HepG2 (cell line): Measurements from ENCODE around the gene TWIST2. TPM values are rescaled to one million over a fixed set of nuclear protein-coding genes. Genes with fewer than 3 reads are reported as not detected.
A peak's percentile ranks its signal among the peaks of the same experiment; 100 is the strongest.

Source experiments
- ATAC-seq: fragments of 200-7000 bp; cut with Tn5 transposase; 3 replicates; pipeline ENCODE4 v1.9.1; 2020; ENCODE audit warnings: mild to moderate bottlenecking, moderate library complexity
- BruUV-seq: library from RNA; stranded (reverse); fragments of 400-500 nt; replicated peaks from 2 replicates; lab custom pipeline; 2021; lab: Mats Ljungman, UMichigan
- CTCF ChIA-PET: fragments of 300-600 bp; formaldehyde crosslinking; extraction: SDS; loops from one replicate; lab custom pipeline; 2021; ENCODE audit warnings: low total read pairs, inconsistent platforms, low intra/inter-chr PET ratio; lab: Yijun Ruan, JAX
- POLR2A ChIA-PET: fragments of 350-600 bp; sonication (Branson Sonifier 250); formaldehyde crosslinking; loops from one replicate; lab custom pipeline; 2020; ENCODE audit warnings: antibody characterized with exemption, inconsistent platforms; lab: Yijun Ruan, JAX
- DNase-seq: peaks from one replicate; pipeline ENCODE4 v3.0.0-alpha.2; 2015; ENCODE audit warnings: low spot score
- FAIRE-seq: peaks from 3 replicates; lab custom pipeline; 2011; peaks lifted over from hg19 to GRCh38; lab: Jason Lieb, UNC
- H2AFZ ChIP-seq: one replicate; pipeline ENCODE4 v1.6.1; 2011; ENCODE audit warnings: low read length, inconsistent platforms
- H3K27ac ChIP-seq: fragments of 300-600 bp; 3 replicates; pipeline ENCODE4 v1.8.0; 2011; ENCODE audit warnings: mixed run types, mild to moderate bottlenecking, mixed read lengths, low read length, inconsistent platforms; ENCODE audit not compliant: insufficient read depth; ENCODE audit errors: extremely low read length
- H3K27me3 ChIP-seq, 2 experiments: fragments of 200-600 bp in 1 of 2; 2 replicates in 1 of 2; 3 replicates in 1 of 2; pipeline versions ENCODE4 v1.6.0 to v1.8.0; 2011; ENCODE audit warnings: low read length in 2 of 2, mild to moderate bottlenecking in 2 of 2, moderate library complexity in 2 of 2, inconsistent platforms in 1 of 2; ENCODE audit not compliant: insufficient read depth in 2 of 2, control insufficient read depth in 1 of 2
- H3K36me3 ChIP-seq, 2 experiments: fragments of 200-600 bp in 1 of 2; replicated peaks in 1 of 2; 2 replicates in 1 of 2; 3 replicates in 1 of 2; pipeline versions ENCODE4 v1.5.1 to v1.8.0; 2011; ENCODE audit warnings: low read length in 2 of 2, inconsistent platforms in 1 of 2; ENCODE audit not compliant: insufficient read depth in 2 of 2, control insufficient read depth in 1 of 2
- H3K4me1 ChIP-seq: 2 replicates; pipeline ENCODE4 v1.5.1; 2012; ENCODE audit warnings: low read length, inconsistent platforms; ENCODE audit not compliant: insufficient read depth
- H3K4me2 ChIP-seq: 2 replicates; pipeline ENCODE4 v1.6.0; 2011; ENCODE audit warnings: low read depth, low read length, inconsistent platforms
- H3K4me3 ChIP-seq, 3 experiments: fragments of 200-600 bp in 1 of 3; sonication (generic), shearing (Covaris generic) in 1 of 3; replicated peaks in 1 of 3; 2 replicates each; pipeline ENCODE4 v1.5.1; 2011 to 2016; ENCODE audit warnings: low read length in 3 of 3, inconsistent platforms in 2 of 3, low read depth in 2 of 3, mild to moderate bottlenecking in 2 of 3, control low read depth in 1 of 3, mixed read lengths in 1 of 3; ENCODE audit not compliant: insufficient read depth in 1 of 3
- H3K79me2 ChIP-seq: one replicate; pipeline ENCODE4 v1.6.1; 2011; ENCODE audit warnings: low read length, inconsistent platforms; ENCODE audit not compliant: insufficient read depth
- H3K9ac ChIP-seq: 2 replicates; pipeline ENCODE4 v1.6.0; 2011; ENCODE audit warnings: mild to moderate bottlenecking, low read depth, low read length, inconsistent platforms; ENCODE audit not compliant: insufficient read depth
- H3K9me3 ChIP-seq: 2 replicates; pipeline ENCODE4 v1.5.1; 2012; ENCODE audit warnings: mild to moderate bottlenecking, low read length
- H4K20me1 ChIP-seq: 2 replicates; pipeline ENCODE4 v1.6.0; 2011; ENCODE audit warnings: inconsistent platforms, mild to moderate bottlenecking, low read length, moderate library complexity; ENCODE audit not compliant: insufficient read depth
- ATF7-NPFF ChIP-seq: sonication (generic); formaldehyde crosslinking; IDR thresholded peaks from 2 replicates; pipeline ENCODE4 v1.8.1; 2023; ENCODE audit warnings: mild to moderate bottlenecking, low read depth, missing genetic modification reagents, moderate library complexity
- GZF1 ChIP-seq: sonication (generic); formaldehyde crosslinking; IDR thresholded peaks from 2 replicates; pipeline ENCODE4 v1.5.1; 2020; ENCODE audit warnings: mild to moderate bottlenecking, missing genetic modification reagents
- KLF9 ChIP-seq: IDR thresholded peaks from 2 replicates; pipeline ENCODE4 v1.6.1; 2016; ENCODE audit warnings: low read depth
- NCOA1 ChIP-seq: sonication (generic); formaldehyde crosslinking; IDR thresholded peaks from 2 replicates; pipeline ENCODE4 v1.9.0; 2021; ENCODE audit warnings: missing genetic modification reagents
- POLR2AphosphoS2 ChIP-seq: IDR thresholded peaks from 2 replicates; pipeline ENCODE4 v1.6.1; 2011; ENCODE audit warnings: low read depth, low read length, improper control_type of control experiment
- RBM39 ChIP-seq: fragments of 200-400 bp; formaldehyde crosslinking; IDR thresholded peaks from one replicate; pipeline ENCODE4 v1.6.1; 2018; ENCODE audit warnings: antibody characterized with exemption, mild to moderate bottlenecking, low read depth, low read length; ENCODE audit not compliant: poor library complexity, severe bottlenecking
- SOX6 ChIP-seq, 2 experiments: fragments of 450-650 bp in 1 of 2; sonication (generic) in 1 of 2; formaldehyde crosslinking in 1 of 2; IDR thresholded peaks; 2 replicates each; pipeline versions ENCODE4 v1.4.0 to v1.6.1; 2017 to 2020; ENCODE audit warnings: antibody characterized with exemption in 1 of 2, mild to moderate bottlenecking in 1 of 2, missing genetic modification reagents in 1 of 2
- SP4 ChIP-seq: sonication (generic); formaldehyde crosslinking; IDR thresholded peaks from 2 replicates; pipeline ENCODE4 v1.8.1; 2023; ENCODE audit warnings: mild to moderate bottlenecking, missing genetic modification reagents
- SSRP1 ChIP-seq: IDR thresholded peaks from 2 replicates; pipeline ENCODE4 v1.6.1; 2016; ENCODE audit warnings: control low read depth
- XRCC5 ChIP-seq: fragments of 200-400 bp; formaldehyde crosslinking; optimal IDR thresholded peaks from 2 replicates; pipeline ENCODE3; 2017; ENCODE audit warnings: mild to moderate bottlenecking, low read length
- ZFP36L2 ChIP-seq: sonication (generic); formaldehyde crosslinking; IDR thresholded peaks from 2 replicates; pipeline ENCODE4 v1.4.0; 2020; ENCODE audit warnings: missing genetic modification reagents
- ZNF777 ChIP-seq: sonication (generic); formaldehyde crosslinking; IDR thresholded peaks from 2 replicates; pipeline ENCODE4 v1.4.0; 2020; ENCODE audit warnings: missing genetic modification reagents
- whole genome bisulfite sequencing: methylation state at CpG from one replicate; pipeline ENCODE4 v1.1.6; 2017; ENCODE audit warnings: low lambda C conversion rate; 5-methylcytosine and 5-hydroxymethylcytosine counted together
- in situ Hi-C: cut with HindIII; loops from 2 replicates; pipeline ENCODE4 v1.10.0; 2017; ENCODE audit warnings: low pct_unique_long_range_greater_than_20kb; ENCODE audit not compliant: extremely low pct_ligation_motif_present
- intact Hi-C: fragments of 100-400 bp; cut with micrococcal nuclease; formaldehyde crosslinking; loops from one replicate; pipeline ENCODE4 v1.10.0; 2022; ENCODE audit not compliant: unreplicated experiment
- polyA plus RNA-seq, 8 experiments: library from polyadenylated mRNA; depleted of rRNA in 3 of 8; stranded (reverse) in 7 of 8; unstranded in 1 of 8; fragments of >200 nt; fragmentation: Illumina TruSeq in 4 of 8; extraction: Trizol in 4 of 8; gene quantifications; 2 replicates each; pipeline versions ENCODE4 v1.2.1 to v1.2.3, GENCODE V29; 2011 to 2016; ENCODE audit warnings: low read depth in 4 of 8, missing spikeins in 1 of 8, mixed read lengths in 1 of 8; ENCODE audit not compliant: insufficient read depth in 1 of 8
- total RNA-seq, 5 experiments: library from RNA; depleted of rRNA; stranded (reverse); fragments of >200 nt; fragmentation: Illumina TruSeq; extraction: Trizol; gene quantifications; 2 replicates each; pipeline ENCODE4 v1.2.3, GENCODE V29; 2016; ENCODE audit warnings: low read depth in 1 of 5
- TF ChIP-seq, protein P1 (sequence below): sonication (generic); formaldehyde crosslinking; IDR thresholded peaks from 2 replicates; pipeline ENCODE4 v1.5.0; 2020; ENCODE audit warnings: mild to moderate bottlenecking, missing genetic modification reagents, borderline replicate concordance

TWIST2 gene
- total and polyA plus RNA-seq, 2 of the 13 experiments (the other 11 are each of a cell fraction or from before 2014, with no cell fraction given) = 0.08 to 0.11 TPM

DNA sequence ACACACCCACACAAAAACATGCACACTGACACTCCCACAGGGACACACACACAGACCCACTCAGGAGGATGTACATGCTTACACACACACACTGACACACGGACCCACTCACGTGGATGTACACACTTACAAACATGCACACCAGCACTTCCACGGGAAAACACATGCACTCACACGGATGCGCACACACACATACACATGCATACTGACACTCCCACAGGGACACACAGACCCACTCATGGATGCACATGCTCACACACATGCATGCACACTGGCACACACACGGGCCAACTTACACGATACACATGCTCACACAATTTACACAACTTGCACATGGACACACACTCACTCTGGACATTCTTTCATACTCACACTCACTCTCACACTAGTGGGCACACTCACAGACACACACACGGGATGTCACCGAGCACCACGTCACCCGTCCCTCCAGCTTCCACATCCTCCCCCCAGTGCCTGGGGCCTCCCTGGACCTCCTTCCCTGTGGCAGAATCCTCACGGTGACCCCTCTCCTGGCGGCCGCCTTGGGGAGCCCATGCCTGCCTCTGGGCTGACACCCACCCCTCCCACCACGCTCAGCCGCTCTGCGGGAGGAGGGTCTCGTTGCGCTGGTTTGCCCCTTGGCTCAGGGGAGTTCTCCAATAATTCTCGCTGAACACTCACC lies 58.5 kb downstream of the TWIST2 start (continued):
- TF ChIP-seq SOX6 (IDR thresholded peaks at IDR 0.05) = no peak
- TF ChIP-seq SOX6 (CRISPR knock-in tag; IDR thresholded peaks at IDR 0.05) = no peak

DNA sequence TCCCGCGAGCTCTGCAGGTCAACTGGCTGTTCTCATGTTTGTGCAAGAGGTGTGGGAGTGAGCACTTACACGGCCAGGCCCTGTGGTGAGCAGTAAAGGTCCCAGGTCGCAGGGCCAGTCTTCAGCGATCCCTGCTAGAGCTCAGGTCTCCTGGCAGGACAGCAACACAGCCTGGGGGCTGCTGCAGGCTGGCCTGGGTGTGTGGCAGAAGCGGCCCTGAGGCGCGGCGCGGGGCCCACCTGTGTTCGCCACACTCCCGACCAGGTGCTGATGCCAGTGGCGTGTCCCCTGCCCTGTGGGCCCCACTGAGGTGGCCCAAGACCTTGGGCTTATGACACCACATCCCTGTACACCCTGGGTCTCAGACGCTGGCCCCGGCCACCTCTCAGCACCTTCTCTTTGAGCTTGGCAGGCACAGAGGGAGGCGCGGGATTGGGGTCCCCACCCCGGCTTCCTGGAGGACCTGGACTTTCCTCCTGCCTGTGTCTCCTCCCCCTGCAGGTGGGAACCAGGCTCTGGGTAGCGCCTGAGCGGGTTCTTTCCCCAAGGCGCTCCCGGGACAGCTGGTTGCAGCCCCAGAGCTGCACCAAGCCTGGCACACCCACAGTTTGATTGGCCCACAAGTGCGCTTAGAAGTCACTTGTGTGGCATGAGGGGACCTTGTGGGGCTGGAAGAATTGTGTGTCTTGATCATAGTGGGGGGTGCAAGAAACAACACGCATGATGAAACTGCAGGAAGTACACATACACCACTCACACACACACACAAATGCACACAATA lies 59.2 kb downstream of the TWIST2 start:
- DNase-seq (no peak), ATAC-seq (peak; percentile 45), FAIRE-seq (no peak)
- Histone ChIP-seq H3K27ac (no peak overlapping the region), H2AFZ (no peak overlapping the region), H3K79me2 (no peaks in the 10 kb centered on the region), H3K36me3 (no peaks in the 10 kb centered on the region), H3K9me3 (no peaks in the 10 kb centered on the region), H4K20me1 (no peaks in the 10 kb centered on the region; the same call in 1 of the 2 replicates), H3K4me3 (no peak overlapping the region), H3K4me2 (no peak overlapping the region), H3K27me3 (peaks cover 5 to 7% of the 10 kb centered on the region in 2 experiments; a peak in 1 of 5 replicates), H3K4me1 (peaks cover 9% of the 10 kb centered on the region), H3K9ac (no peak overlapping the region)
- ChIA-PET CTCF (no interaction called here), POLR2A (no interaction called here)
- intact Hi-C loops = no loop called here
- no peak for TF ChIP-seq ATF7-NPFF
- TF ChIP-seq SSRP1 = no peak
- TF ChIP-seq ZFP36L2 = no peak
- no peak for TF ChIP-seq KLF9 (CRISPR knock-in tag)
- no peak for TF ChIP-seq GZF1 (CRISPR knock-in tag)
- TF ChIP-seq ZNF777 (CRISPR knock-in tag) = 0 out of 2 replicates have a peak, but pooled peaks have one; percentile 17
- no peak for TF ChIP-seq RBM39
- TF ChIP-seq, protein P1, sequence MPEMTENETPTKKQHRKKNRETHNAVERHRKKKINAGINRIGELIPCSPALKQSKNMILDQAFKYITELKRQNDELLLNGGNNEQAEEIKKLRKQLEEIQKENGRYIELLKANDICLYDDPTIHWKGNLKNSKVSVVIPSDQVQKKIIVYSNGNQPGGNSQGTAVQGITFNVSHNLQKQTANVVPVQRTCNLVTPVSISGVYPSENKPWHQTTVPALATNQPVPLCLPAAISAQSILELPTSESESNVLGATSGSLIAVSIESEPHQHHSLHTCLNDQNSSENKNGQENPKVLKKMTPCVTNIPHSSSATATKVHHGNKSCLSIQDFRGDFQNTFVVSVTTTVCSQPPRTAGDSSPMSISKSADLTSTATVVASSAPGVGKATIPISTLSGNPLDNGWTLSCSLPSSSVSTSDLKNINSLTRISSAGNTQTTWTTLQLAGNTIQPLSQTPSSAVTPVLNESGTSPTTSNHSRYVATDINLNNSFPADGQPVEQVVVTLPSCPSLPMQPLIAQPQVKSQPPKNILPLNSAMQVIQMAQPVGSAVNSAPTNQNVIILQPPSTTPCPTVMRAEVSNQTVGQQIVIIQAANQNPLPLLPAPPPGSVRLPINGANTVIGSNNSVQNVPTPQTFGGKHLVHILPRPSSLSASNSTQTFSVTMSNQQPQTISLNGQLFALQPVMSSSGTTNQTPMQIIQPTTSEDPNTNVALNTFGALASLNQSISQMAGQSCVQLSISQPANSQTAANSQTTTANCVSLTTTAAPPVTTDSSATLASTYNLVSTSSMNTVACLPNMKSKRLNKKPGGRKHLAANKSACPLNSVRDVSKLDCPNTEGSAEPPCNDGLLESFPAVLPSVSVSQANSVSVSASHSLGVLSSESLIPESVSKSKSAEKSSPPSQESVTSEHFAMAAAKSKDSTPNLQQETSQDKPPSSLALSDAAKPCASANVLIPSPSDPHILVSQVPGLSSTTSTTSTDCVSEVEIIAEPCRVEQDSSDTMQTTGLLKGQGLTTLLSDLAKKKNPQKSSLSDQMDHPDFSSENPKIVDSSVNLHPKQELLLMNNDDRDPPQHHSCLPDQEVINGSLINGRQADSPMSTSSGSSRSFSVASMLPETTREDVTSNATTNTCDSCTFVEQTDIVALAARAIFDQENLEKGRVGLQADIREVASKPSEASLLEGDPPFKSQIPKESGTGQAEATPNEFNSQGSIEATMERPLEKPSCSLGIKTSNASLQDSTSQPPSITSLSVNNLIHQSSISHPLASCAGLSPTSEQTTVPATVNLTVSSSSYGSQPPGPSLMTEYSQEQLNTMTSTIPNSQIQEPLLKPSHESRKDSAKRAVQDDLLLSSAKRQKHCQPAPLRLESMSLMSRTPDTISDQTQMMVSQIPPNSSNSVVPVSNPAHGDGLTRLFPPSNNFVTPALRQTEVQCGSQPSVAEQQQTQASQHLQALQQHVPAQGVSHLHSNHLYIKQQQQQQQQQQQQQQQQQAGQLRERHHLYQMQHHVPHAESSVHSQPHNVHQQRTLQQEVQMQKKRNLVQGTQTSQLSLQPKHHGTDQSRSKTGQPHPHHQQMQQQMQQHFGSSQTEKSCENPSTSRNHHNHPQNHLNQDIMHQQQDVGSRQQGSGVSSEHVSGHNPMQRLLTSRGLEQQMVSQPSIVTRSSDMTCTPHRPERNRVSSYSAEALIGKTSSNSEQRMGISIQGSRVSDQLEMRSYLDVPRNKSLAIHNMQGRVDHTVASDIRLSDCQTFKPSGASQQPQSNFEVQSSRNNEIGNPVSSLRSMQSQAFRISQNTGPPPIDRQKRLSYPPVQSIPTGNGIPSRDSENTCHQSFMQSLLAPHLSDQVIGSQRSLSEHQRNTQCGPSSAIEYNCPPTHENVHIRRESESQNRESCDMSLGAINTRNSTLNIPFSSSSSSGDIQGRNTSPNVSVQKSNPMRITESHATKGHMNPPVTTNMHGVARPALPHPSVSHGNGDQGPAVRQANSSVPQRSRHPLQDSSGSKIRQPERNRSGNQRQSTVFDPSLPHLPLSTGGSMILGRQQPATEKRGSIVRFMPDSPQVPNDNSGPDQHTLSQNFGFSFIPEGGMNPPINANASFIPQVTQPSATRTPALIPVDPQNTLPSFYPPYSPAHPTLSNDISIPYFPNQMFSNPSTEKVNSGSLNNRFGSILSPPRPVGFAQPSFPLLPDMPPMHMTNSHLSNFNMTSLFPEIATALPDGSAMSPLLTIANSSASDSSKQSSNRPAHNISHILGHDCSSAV (CRISPR knock-in tag) = no peak
- TF ChIP-seq POLR2AphosphoS2 = no peak
- TF ChIP-seq XRCC5 = peak; percentile 15
- TF ChIP-seq NCOA1 (CRISPR knock-in tag) = no peak
- TF ChIP-seq SP4 (CRISPR knock-in tag) = no peak
- no TSS peak for BruUV-seq
- in situ Hi-C loops = no loop called here
- WGBS = 24% methylated on average over 15 of the region's 24 CpGs
